GM18508 (cell line): ENCODE data around the gene SLC38A10.
"Not testable (repeated sequence)": the region's sequence is repeated elsewhere in the genome, so short reads cannot be mapped to it uniquely, and the experiment has no call there.

Source experiments
- ATAC-seq: cut with Tn5 transposase; IDR thresholded peaks from one replicate; pipeline ENCODE4 v1.9.1; 2021; ENCODE audit warnings: moderate number of reproducible peaks; ENCODE audit not compliant: insufficient read depth, unreplicated experiment

SLC38A10 gene

DNA sequence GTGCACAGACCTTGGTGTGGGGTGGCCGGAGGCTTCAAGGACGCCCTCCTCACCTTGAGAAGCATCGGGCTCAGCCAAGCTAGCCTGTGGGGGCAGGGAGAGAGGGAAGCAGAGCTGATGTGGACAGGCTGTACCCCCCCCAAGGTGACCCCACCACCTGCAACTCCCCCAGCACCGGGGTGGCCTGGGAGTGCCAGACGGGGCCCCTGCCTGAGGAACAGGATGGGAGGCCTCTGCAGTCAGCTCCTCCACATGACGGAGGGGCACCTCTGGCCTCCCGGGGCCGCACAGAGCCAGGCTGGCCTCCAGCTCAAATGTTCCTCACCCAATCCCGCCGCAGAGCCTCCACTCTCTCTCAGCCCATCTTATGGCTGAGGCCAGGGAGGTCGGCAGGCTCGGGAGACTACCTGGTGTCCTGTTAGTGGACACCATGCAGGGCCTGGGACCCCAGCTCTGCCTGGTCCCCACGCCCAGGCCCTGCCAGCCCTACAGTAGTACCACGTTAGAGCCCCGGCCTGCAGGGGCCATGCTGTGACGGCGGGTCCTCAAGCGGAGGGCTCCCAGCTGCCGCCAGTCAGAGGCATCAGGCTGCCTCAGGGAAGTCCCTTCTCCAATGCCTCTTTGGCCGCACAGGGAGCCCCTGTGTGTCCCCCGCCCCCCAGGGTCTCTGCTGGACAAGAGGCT lies 19.4 kb upstream of the SLC38A10 start:
- ATAC-seq, result no peak

DNA sequence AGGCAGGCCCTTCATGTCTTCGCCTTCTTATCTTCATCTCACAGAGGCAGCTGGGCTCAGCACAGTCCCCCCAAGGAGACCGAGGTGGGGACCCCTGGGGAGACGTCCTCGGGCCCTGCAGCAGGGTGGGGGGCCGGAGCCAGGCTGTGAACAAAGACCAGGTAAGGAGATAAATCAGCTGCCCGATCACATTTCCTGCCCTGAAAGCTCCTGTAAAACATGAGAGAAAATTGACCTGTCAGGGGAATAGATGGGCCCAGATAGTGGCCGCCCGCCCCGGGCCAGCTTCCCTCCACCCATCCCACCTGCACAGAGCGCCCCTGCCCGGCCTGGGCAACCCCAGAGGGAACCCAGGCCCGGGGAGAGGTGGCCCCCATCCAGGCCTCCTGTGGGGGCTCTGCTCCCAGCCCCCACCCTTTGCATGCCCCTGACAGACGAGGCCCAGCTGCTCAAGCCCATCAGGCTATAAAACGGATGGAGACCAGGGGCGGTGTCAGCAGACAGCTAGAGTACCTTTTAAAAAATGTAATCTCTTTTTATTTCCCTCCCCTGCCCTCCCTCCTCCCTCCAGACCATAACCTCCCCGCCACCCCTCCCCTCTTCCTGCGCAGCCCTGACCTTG lies 18.8 kb upstream of the SLC38A10 start:
- no peak for ATAC-seq

DNA sequence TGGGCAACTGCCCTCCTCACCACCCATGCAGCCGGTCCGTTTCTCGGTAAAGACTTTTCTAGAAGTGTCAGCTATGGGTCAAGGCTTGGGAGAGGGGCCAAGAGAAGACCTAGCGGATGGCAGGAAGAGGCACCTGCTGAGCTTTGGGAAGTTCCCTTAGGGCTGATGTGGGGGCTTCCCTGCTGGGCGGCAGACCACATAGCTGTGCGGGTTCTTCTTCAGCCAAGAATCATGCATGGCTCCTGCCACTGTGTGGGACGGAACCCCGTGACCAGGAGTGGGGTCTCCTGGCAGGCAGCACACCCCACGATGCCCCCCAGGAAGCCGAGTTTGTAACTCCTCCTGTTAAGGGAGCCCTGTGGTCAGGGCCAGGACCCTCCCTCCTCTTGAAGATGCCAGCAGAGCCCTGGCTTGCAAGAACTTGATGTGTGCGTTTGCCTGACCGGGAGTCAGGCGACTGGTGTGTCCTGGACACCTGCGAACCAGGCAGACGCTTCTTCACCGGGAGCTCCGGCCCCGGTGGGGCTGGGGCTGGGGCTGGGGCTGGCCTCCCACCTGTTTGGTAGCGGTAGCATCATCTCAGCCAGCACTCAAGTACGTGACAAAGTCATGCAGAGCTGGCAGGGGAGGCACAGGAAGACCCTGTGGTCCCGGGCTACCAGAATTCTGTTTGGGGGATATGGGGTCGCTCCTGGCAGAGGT lies 17.7 kb upstream of the SLC38A10 start:
- ATAC-seq, result no peak

DNA sequence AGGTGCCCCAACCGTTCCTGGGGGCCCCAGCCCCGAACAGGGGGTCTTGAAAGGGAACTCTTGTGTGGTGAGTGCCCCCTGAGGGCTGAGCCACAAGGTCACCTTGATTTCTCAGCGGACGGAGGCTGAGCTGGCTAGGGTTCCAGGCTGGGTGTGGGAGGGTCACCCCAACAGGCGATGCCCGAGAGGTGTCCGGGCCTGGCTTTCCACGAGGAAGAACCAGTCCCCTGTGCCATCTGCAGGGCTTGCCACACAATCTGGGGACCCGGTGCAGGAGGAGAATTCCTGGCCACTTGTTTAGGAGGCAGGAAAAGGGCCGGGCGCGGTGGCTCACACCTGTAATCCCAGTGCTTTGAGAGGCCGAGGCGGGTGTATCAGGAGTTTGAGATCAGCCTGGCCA lies 16.8 kb upstream of the SLC38A10 start:
- ATAC-seq, result no peak

DNA sequence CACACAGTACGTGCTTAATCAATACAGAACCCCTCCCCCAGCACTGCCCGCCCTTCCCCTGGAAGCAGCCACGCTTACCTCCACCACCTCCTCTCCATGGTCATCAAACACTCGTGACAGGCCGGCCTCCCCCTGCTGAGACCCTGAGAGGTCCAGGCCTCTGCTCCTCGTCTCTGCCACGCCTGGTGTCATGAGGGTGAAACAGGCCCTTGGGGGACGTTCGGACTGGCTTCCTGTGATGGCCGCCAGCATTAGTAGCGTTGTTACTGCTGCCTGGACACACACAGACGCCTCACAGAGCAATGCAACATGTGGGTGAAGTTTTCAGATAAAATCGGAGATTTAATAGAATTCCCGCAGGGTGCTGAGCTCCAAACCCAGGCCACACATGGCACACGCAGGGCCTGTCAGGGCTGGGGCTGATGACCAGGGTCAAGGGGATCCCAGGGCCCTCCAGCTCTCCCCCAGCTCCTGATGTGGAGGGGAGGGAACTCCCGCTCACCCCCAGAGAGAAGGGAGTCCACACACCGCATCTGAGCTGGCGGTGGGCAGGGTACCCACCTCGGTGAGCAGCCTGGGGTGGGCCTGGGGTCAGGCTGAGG lies 15.9 kb upstream of the SLC38A10 start:
- no peak for ATAC-seq

DNA sequence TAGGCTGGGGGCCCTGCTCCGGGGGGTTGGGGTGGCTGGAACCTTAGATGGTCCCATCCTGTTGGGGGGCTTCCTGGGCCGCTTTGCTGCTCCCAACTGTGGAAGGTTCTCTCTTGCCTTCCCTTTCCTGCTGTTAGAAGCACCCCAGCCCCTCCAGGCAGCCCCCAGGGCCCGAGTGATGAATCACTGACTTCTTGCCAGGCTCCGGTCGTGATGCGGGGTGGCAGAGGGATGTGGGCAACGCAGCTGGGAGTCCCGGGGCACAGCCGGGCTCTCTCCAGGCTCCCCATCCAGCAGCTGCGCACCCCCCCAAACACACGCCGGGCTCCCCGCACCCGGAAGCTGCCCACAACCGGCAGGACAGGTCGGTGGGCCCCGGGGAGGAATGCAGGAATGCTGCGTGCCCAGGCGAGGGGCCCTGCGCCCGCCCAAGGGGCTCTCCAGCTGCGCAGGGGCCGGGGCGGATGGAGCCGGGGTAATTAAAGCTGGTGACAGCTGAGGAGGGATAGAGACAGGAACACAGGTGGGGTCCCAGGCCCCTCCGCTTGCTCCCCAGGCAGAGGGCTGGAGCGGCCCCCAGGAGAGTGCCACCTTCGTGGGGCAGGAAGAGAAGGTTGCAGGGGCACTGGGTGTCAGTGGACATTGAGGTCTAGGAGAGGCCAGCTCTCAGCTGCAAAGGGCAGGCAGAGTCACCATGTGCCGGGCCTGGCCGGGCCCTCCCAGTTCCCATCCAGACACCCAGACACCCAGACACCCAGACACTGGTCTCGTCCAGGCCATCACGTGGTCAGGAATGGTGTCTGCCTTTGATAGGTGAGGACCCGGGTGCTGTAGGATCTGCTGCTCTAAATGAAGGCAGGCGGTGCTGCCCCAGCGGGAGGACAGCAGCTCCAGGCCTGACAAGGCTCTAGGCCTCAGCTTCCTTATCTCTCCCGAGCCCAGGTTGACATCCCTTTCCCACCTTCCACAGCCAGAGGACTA lies 15.0 kb upstream of the SLC38A10 start:
- no peak for ATAC-seq

DNA sequence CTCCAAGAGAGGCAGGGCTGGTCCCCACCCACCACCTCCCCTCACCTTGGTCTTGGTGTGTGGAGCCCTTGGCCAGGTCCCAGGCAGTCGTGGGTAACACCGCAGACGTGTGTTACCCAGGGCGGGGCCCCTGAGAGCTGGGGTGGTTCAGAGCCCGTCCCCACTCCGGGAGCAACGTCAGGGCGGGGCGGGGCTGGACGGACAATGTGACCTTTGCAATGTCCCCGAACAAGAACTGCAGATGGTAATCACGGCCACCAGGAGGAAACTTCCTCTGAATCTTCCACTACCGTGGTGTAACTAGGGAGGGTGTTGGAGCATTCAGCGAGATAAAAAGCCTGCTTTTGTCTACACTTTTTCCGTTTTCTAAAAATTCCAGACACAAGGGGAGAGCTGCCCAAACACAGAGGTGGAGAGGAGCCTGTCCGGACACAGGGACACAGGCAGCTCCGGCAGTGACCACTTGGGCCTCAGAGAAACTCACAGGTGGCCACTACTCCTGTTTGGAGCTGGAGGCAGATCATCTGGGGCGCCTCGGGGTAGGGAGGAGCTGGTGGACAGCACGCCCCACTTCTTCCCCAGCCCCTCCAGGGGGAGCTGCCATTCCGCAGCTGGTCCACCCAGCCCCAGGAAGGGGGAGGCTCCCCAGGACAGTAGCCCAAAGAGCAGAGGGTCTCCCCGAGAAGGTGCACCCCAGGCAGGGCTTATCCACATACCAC lies 14.2 kb upstream of the SLC38A10 start:
- no peak for ATAC-seq

DNA sequence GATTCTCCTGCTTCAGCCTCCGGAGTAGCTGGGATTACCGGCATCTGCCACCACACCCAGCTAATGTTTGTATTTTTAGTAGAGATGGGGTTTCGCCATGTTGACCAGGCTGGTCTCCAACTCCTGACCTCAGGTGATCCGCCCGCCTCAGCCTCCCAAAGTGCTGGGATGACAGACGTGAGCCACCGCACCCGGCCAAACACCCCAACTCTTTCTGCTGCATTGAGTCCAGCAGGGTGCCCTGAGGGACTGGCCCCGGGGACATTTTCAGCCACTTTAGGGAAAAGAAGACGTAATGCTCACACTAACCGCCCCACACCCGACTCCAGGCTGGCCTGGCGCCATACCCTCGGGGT lies 13.7 kb upstream of the SLC38A10 start:
- not testable (repeated sequence) for ATAC-seq

DNA sequence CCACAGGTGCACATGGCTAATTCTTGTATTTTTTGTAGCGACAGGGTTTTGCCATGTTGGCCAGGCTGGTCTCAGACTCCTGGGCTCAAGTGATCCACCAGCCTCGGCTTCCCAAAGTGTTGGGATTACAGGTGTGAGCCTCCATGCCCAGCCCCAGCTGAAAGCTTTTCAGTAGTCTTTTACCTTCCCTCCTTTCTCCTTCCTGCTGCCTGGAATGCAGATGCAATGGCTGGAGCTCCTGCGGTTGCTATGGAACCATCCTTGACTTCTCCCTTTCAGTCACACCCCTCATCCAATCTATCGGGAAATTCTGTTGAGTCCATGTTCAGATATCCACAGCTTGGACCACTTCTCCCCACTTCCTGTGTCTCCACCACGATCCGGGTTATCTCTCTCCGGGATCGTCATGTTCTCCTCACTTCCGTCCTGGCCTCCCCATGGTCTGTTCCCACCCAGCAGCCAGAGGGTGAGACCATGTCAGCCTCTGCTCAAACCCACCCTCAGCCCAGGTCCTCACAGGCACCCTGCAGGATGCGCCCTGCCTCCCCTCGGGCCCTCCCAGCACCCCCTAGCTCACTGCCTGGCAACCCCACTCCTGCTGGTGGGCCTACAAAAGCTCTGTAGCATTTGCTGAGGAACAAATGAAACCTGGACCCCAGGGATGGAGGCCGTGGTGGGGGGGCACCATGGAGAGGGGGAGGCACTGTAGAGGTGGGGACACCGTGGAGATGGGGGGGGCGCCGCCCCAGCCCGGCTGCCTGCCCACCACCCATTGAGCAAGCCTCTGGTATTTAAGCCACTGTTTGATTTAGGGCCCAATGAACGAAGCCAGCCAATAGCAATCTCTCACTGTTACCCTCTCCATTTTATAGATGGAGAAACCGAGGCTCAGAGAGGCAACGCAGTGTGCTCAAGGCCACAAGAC lies 12.8 kb upstream of the SLC38A10 start:
- no peak for ATAC-seq

DNA sequence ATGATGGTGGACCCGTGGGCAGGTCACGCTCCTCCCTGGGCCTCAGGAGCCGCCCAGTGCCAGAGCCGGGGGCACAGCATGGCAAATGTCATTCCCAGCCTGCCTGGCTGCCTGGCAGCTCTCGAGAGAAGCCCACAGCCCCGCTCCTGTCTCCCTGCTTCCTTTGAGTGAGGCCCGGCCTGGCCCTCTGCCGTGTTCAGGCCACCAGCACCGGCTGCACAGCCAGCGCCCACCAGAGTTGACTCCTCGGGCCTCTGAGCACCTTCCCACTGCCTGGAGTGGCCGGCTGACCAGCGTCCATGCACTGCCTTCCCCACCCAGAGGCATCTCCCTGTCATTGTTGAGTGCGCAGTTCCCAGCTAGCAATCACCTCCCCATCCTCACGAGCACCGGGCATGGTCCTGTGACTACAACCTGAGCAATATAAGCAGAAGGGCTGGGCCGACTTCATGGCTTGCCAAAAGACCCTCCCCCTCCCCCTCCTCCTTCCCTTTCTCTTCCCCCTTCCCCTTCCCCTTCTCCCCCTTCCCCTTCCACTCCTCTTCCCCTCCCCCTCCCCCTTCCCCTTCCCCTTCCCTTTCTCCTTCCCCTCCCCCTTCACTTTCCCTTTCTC lies 11.9 kb upstream of the SLC38A10 start:
- ATAC-seq, result no peak

DNA sequence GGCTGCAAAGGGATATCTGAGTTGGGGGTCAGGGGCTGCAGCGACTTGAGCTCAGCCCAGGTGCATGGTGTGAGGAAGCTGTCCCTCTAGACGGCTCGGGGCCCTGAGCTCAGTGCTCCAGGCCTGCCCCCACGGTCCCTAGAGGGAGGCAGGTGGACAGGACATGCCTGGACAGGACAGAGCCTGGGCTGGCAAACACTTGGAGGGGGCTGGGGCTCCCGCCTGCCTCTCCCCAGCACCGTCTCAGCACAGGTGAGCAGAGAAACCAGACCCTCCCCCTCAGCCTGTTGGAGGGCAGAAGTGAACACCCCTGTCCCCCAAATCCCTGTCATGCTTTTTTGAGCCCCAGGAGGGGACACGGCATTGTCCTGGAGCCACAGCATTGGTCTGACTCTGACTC lies 11.4 kb upstream of the SLC38A10 start:
- ATAC-seq, result no peak

DNA sequence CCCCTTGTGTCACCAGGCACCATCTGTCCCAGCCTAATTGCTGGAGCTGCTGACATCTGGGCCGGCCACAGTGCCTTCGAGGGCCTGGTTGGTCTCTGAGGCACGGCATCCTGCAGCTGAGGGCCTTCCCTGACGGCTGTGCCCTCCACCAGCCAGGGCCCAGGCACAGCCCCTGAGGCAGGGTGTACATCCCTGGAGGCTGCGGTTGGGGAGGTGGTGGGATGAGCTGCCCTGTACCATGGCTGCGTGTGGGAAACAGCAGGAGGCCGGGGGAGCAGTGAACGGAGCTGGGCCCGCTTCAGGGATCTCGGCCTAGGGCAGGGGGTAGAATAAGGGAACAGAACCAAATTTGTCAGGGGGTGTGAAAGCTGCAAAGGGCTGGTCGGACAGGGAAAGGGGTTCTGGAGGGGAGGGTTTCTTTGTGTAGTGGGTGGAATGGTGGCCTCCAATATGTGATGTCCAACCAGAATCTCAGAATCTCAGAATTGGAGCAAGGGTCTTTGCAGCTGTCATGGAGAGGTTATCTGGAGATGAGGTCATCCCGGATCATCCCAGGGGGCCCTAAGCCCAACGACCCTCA lies 10.0 kb upstream of the SLC38A10 start:
- ATAC-seq, result no peak

DNA sequence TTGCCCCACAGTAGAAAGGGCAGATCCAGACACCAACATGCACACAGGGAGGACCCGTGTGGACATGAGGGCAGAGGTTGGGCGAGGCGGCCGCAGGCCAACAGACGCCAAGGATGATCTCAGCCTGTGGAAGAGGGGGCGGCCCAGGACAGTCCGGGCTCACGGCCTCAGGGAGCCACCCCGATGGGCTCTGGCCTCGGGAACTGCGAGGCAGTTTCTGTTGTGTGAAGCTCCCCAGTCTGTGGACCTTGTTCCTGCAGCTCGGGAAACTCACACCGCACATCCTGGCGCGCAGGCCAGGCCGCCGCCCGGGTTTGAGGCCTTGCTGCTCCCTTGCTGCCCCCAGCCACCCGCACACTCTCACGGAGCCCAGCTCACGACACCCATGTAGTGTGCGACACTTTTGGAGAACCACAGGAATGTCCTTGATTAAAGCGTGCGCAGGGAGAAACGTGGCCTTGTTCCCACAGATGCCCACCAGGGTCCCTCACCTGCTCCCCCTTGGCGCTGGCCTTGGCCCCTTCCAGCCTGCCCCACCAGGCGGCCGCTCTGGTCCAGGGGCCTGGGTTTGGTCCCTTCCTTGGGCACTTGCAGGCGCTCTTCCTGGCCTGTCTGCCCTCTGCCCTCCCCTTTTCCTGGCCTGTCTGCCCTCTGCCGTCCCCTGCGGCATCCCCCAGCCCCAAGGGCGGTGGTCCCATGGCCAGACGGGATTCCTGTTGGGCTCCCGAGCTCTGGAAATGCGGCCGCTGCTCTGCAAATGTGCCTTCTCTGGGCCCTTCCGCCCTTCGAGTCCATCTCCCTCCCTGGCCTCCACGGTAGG lies 9.3 kb upstream of the SLC38A10 start:
- no peak for ATAC-seq

DNA sequence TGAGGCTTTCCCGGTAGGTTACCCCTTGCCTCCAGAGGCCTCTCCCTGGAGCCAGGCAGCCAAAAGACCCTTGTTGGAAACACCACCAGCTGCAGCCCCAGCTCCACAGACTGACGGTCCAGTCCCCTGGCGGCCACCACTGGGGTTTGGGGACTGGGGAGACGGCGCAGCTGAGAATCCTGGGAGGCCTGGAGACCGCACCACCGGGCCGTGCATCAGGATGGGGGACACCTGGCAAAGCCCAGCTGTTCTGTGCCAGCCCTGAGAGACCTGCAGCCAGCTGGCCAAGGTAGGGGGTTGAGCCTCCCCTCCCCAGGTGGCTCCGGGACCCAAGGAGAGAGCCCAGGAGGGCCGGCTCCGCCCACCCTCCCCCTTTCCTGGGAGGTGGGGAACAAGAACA lies 8.3 kb upstream of the SLC38A10 start:
- no peak for ATAC-seq

DNA sequence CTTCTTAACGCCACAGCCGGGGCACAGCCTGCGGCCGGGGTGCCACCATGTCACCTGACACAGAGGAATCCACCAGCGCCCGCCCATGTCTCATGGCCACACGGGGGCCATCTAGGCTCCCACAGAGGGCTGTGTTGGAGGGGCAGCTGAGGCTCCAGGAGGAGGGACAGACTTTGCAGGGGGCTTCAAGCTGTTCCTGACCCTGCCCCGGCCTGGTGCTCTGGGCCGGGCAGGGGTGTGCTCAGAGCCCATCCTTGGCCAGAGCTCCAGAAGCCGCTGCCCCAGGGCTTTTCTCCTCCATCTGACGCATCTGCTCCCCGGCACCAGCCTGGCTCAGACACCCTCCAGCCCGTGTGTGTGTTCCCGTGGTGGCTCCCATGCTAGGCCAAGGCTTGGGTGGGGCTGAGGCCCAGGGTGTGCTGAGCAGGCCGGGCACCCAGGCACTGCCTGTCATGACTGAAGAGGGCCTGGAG lies 7.8 kb upstream of the SLC38A10 start:
- no peak for ATAC-seq

DNA sequence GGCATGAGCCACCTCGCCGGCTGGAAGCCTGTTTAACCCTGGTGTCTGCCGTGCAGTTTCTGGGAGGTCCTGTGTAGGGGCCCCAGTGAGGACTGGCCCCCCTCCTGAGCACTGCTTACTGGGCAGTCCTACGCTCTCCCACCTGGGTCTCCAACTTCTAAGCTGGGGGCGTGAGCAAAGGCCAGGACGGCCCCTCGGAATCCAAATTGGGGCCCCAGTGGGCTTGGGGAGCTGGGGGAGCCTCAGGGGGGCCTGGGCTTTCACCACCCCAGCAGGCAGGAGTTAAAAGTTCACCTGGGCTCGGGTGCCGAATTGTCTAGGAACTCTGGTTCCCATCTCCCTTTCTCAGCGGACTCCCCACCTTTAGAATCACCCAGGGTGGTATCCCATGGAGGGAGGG lies 7.2 kb upstream of the SLC38A10 start:
- no peak for ATAC-seq
